SK-N-SH (cell line): ENCODE measurements around the gene GFPT2.

Source experiments
- ELF1 ChIP-seq: IDR thresholded peaks from 2 replicates; pipeline ENCODE4 v1.4.0; 2012
- EP300 ChIP-seq, 2 experiments: IDR thresholded peaks; 2 replicates each; pipeline versions ENCODE4 v1.4.0 to v1.6.1; 2012; ENCODE audit warnings: borderline replicate concordance in 1 of 2, low read depth in 1 of 2, low read length in 1 of 2
- EZH2phosphoT487 ChIP-seq: fragments of 200-600 bp; sonication (generic); IDR thresholded peaks from 2 replicates; pipeline ENCODE4 v1.6.1; 2017; ENCODE audit warnings: low read depth, mixed run types, mild to moderate bottlenecking, antibody characterized with exemption, moderate library complexity, borderline replicate concordance
- NFIC ChIP-seq: IDR thresholded peaks from 2 replicates; pipeline ENCODE4 v1.4.0; 2012; ENCODE audit warnings: borderline replicate concordance
- NRF1 ChIP-seq: IDR thresholded peaks from 2 replicates; pipeline ENCODE4 v1.6.1; 2012; ENCODE audit warnings: low read depth, mild to moderate bottlenecking, low read length
- POLR2AphosphoS5 ChIP-seq: IDR thresholded peaks from 2 replicates; pipeline ENCODE4 v1.6.1; 2012; ENCODE audit warnings: low read depth, low read length
- RFX5 ChIP-seq: IDR thresholded peaks from 2 replicates; pipeline ENCODE4 v1.6.1; 2012; ENCODE audit warnings: mild to moderate bottlenecking, improper control_type of control experiment, low read length
- TAF1 ChIP-seq: IDR thresholded peaks from 2 replicates; pipeline ENCODE4 v1.6.1; 2012; ENCODE audit warnings: low read depth, mild to moderate bottlenecking, low read length, moderate library complexity, borderline replicate concordance
- TF ChIP-seq, protein P1 (sequence below): fragments of 200-600 bp; sonication (generic); IDR thresholded peaks from 2 replicates; pipeline ENCODE4 v1.6.1; 2017; ENCODE audit warnings: antibody characterized with exemption, mild to moderate bottlenecking, moderate library complexity
- TF ChIP-seq, protein P2 (sequence below): IDR thresholded peaks from 2 replicates; pipeline ENCODE4 v1.4.0; 2012; ENCODE audit warnings: low read depth, borderline replicate concordance

DNA sequence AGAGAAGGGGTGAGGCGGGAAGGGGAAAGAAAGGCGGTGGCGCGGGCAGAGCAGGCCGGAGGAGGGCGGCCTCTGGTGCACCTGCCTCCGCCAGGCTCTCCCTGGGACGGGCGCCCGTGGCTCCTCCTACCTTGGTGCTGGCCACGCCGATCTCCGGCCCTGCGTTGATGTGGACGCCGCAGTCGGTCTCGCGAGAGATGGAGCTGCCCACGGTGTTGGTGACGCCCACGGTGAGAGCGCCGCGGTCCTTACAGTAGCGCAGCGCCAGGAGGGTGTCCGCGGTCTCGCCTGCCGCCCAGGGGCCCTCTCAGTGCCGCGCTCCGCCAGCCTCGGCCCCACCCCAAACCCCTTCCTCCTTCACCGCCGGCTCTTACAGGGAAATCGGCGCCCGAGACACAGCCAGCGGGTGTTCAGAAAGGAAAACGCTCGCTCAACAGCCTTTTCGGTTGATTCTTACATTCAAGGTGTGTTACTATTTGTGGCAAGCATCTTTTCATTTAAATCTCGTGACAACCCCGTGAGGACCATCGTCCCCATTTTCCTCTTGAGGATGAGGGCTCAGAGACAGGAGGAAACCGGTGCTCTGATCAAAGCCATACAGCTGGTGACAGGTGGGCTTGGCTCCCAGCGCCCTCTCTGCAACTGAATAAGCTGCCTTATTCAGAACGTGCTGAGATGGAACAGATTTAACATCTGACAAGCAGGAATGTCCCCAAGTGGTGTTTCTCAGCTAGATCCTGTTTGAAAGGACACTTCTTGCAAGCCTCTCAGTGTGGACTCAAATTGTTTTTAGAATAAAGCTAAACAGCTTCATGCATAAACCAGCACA is 39.2 kb downstream of the GFPT2 start:
- TF ChIP-seq NFIC (no peak), EP300 (IDR thresholded peaks at IDR 0.05; ENCODE audit: borderline replicate concordance in 1 of 2, low read depth in 1 of 2, low read length in 1 of 2) (no peak), RFX5 (no peak), NRF1 (no peak), ELF1 (no peak), TAF1 (no peak), EZH2phosphoT487 (no peak), POLR2AphosphoS5 (peak; percentile 14; the same call in 1 of the 2 replicates)
- TF ChIP-seq, protein P1, sequence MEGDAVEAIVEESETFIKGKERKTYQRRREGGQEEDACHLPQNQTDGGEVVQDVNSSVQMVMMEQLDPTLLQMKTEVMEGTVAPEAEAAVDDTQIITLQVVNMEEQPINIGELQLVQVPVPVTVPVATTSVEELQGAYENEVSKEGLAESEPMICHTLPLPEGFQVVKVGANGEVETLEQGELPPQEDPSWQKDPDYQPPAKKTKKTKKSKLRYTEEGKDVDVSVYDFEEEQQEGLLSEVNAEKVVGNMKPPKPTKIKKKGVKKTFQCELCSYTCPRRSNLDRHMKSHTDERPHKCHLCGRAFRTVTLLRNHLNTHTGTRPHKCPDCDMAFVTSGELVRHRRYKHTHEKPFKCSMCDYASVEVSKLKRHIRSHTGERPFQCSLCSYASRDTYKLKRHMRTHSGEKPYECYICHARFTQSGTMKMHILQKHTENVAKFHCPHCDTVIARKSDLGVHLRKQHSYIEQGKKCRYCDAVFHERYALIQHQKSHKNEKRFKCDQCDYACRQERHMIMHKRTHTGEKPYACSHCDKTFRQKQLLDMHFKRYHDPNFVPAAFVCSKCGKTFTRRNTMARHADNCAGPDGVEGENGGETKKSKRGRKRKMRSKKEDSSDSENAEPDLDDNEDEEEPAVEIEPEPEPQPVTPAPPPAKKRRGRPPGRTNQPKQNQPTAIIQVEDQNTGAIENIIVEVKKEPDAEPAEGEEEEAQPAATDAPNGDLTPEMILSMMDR: no peak
- TF ChIP-seq, protein P2, sequence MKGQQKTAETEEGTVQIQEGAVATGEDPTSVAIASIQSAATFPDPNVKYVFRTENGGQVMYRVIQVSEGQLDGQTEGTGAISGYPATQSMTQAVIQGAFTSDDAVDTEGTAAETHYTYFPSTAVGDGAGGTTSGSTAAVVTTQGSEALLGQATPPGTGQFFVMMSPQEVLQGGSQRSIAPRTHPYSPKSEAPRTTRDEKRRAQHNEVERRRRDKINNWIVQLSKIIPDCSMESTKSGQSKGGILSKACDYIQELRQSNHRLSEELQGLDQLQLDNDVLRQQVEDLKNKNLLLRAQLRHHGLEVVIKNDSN: no peak
